HepG2 (cell line): ENCODE measurements around the gene CXCL9. TPM values are rescaled to one million over a fixed set of nuclear protein-coding genes. Genes with fewer than 3 reads are reported as not detected.
A peak's percentile ranks its signal among the peaks of the same experiment; 100 is the strongest.
"Not testable (repeated sequence)": the region's sequence is repeated elsewhere in the genome, so short reads cannot be mapped to it uniquely, and the experiment has no call there.

Experiments used
- ATAC-seq: fragments of 200-7000 bp; cut with Tn5 transposase; 3 replicates; pipeline ENCODE4 v1.9.1; 2020; ENCODE audit warnings: mild to moderate bottlenecking, moderate library complexity
- BruUV-seq: library from RNA; stranded (reverse); fragments of 400-500 nt; replicated peaks from 2 replicates; lab custom pipeline; 2021; lab: Mats Ljungman, UMichigan
- CTCF ChIA-PET: fragments of 300-600 bp; formaldehyde crosslinking; extraction: SDS; loops from one replicate; lab custom pipeline; 2021; ENCODE audit warnings: low total read pairs, inconsistent platforms, low intra/inter-chr PET ratio; lab: Yijun Ruan, JAX
- POLR2A ChIA-PET: fragments of 350-600 bp; sonication (Branson Sonifier 250); formaldehyde crosslinking; loops from one replicate; lab custom pipeline; 2020; ENCODE audit warnings: antibody characterized with exemption, inconsistent platforms; lab: Yijun Ruan, JAX
- DNase-seq: peaks from one replicate; pipeline ENCODE4 v3.0.0-alpha.2; 2015; ENCODE audit warnings: low spot score
- FAIRE-seq: peaks from 3 replicates; lab custom pipeline; 2011; peaks lifted over from hg19 to GRCh38; lab: Jason Lieb, UNC
- H2AFZ ChIP-seq: one replicate; pipeline ENCODE4 v1.6.1; 2011; ENCODE audit warnings: low read length, inconsistent platforms
- H3K27ac ChIP-seq: fragments of 300-600 bp; 3 replicates; pipeline ENCODE4 v1.8.0; 2011; ENCODE audit warnings: mixed run types, mild to moderate bottlenecking, mixed read lengths, low read length, inconsistent platforms; ENCODE audit not compliant: insufficient read depth; ENCODE audit errors: extremely low read length
- H3K27me3 ChIP-seq, 2 experiments: fragments of 200-600 bp in 1 of 2; 2 replicates in 1 of 2; 3 replicates in 1 of 2; pipeline versions ENCODE4 v1.6.0 to v1.8.0; 2011; ENCODE audit warnings: low read length in 2 of 2, mild to moderate bottlenecking in 2 of 2, moderate library complexity in 2 of 2, inconsistent platforms in 1 of 2; ENCODE audit not compliant: insufficient read depth in 2 of 2, control insufficient read depth in 1 of 2
- H3K36me3 ChIP-seq, 2 experiments: fragments of 200-600 bp in 1 of 2; replicated peaks in 1 of 2; 2 replicates in 1 of 2; 3 replicates in 1 of 2; pipeline versions ENCODE4 v1.5.1 to v1.8.0; 2011; ENCODE audit warnings: low read length in 2 of 2, inconsistent platforms in 1 of 2; ENCODE audit not compliant: insufficient read depth in 2 of 2, control insufficient read depth in 1 of 2
- H3K4me1 ChIP-seq: 2 replicates; pipeline ENCODE4 v1.5.1; 2012; ENCODE audit warnings: low read length, inconsistent platforms; ENCODE audit not compliant: insufficient read depth
- H3K4me2 ChIP-seq: 2 replicates; pipeline ENCODE4 v1.6.0; 2011; ENCODE audit warnings: low read depth, low read length, inconsistent platforms
- H3K4me3 ChIP-seq, 3 experiments: fragments of 200-600 bp in 1 of 3; sonication (generic), shearing (Covaris generic) in 1 of 3; replicated peaks in 1 of 3; 2 replicates each; pipeline ENCODE4 v1.5.1; 2011 to 2016; ENCODE audit warnings: low read length in 3 of 3, inconsistent platforms in 2 of 3, low read depth in 2 of 3, mild to moderate bottlenecking in 2 of 3, control low read depth in 1 of 3, mixed read lengths in 1 of 3; ENCODE audit not compliant: insufficient read depth in 1 of 3
- H3K79me2 ChIP-seq: one replicate; pipeline ENCODE4 v1.6.1; 2011; ENCODE audit warnings: low read length, inconsistent platforms; ENCODE audit not compliant: insufficient read depth
- H3K9ac ChIP-seq: 2 replicates; pipeline ENCODE4 v1.6.0; 2011; ENCODE audit warnings: mild to moderate bottlenecking, low read depth, low read length, inconsistent platforms; ENCODE audit not compliant: insufficient read depth
- H3K9me3 ChIP-seq: 2 replicates; pipeline ENCODE4 v1.5.1; 2012; ENCODE audit warnings: mild to moderate bottlenecking, low read length
- H4K20me1 ChIP-seq: 2 replicates; pipeline ENCODE4 v1.6.0; 2011; ENCODE audit warnings: inconsistent platforms, mild to moderate bottlenecking, low read length, moderate library complexity; ENCODE audit not compliant: insufficient read depth
- ATF7 ChIP-seq, 2 experiments: fragments of 450-650 bp in 1 of 2; sonication (generic) in 1 of 2; formaldehyde crosslinking in 1 of 2; IDR thresholded peaks; 2 replicates each; pipeline versions ENCODE4 v1.4.0 to v1.6.1; 2016 to 2020; ENCODE audit warnings: antibody characterized with exemption in 1 of 2, mild to moderate bottlenecking in 1 of 2, missing genetic modification reagents in 1 of 2
- HNRNPK ChIP-seq: fragments of 200-400 bp; formaldehyde crosslinking; IDR thresholded peaks from 2 replicates; pipeline ENCODE4 v1.6.1; 2018; ENCODE audit warnings: low read length, low read depth, moderate library complexity, mild to moderate bottlenecking; ENCODE audit not compliant: poor library complexity, severe bottlenecking
- ZNF343 ChIP-seq: sonication (generic); formaldehyde crosslinking; IDR thresholded peaks from 2 replicates; pipeline ENCODE4 v1.4.0; 2020; ENCODE audit warnings: mild to moderate bottlenecking, missing genetic modification reagents
- ZNF564 ChIP-seq: sonication (generic); formaldehyde crosslinking; IDR thresholded peaks from 2 replicates; pipeline ENCODE4 v1.8.1; 2023; ENCODE audit warnings: mild to moderate bottlenecking, missing genetic modification reagents
- WGBS: methylation state at CpG from one replicate; pipeline ENCODE4 v1.1.6; 2017; ENCODE audit warnings: low lambda C conversion rate; 5-methylcytosine and 5-hydroxymethylcytosine counted together
- in situ Hi-C: cut with HindIII; loops from 2 replicates; pipeline ENCODE4 v1.10.0; 2017; ENCODE audit warnings: low pct_unique_long_range_greater_than_20kb; ENCODE audit not compliant: extremely low pct_ligation_motif_present
- intact Hi-C: fragments of 100-400 bp; cut with micrococcal nuclease; formaldehyde crosslinking; loops from one replicate; pipeline ENCODE4 v1.10.0; 2022; ENCODE audit not compliant: unreplicated experiment
- polyA plus RNA-seq, 8 experiments: library from polyadenylated mRNA; depleted of rRNA in 3 of 8; stranded (reverse) in 7 of 8; unstranded in 1 of 8; fragments of >200 nt; fragmentation: Illumina TruSeq in 4 of 8; extraction: Trizol in 4 of 8; gene quantifications; 2 replicates each; pipeline versions ENCODE4 v1.2.1 to v1.2.3, GENCODE V29; 2011 to 2016; ENCODE audit warnings: low read depth in 4 of 8, missing spikeins in 1 of 8, mixed read lengths in 1 of 8; ENCODE audit not compliant: insufficient read depth in 1 of 8
- total RNA-seq, 5 experiments: library from RNA; depleted of rRNA; stranded (reverse); fragments of >200 nt; fragmentation: Illumina TruSeq; extraction: Trizol; gene quantifications; 2 replicates each; pipeline ENCODE4 v1.2.3, GENCODE V29; 2016; ENCODE audit warnings: low read depth in 1 of 5
- TF ChIP-seq, protein P1 (sequence below): sonication (generic); formaldehyde crosslinking; IDR thresholded peaks from 2 replicates; pipeline ENCODE4 v1.4.0; 2020; ENCODE audit warnings: missing genetic modification reagents; ENCODE audit errors: not compliant biosample characterization

Gene CXCL9
- total and polyA plus RNA-seq, 2 of the 13 experiments (the other 11 are each of a cell fraction or from before 2014, with no cell fraction given), result not detected

- TF ChIP-seq ATF7 (IDR thresholded peaks at IDR 0.05), result no peak
- no peak for TF ChIP-seq ATF7 (CRISPR knock-in tag; IDR thresholded peaks at IDR 0.05)
- TF ChIP-seq, protein P1, sequence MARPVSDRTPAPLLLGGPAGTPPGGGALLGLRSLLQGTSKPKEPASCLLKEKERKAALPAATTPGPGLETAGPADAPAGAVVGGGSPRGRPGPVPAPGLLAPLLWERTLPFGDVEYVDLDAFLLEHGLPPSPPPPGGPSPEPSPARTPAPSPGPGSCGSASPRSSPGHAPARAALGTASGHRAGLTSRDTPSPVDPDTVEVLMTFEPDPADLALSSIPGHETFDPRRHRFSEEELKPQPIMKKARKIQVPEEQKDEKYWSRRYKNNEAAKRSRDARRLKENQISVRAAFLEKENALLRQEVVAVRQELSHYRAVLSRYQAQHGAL (CRISPR knock-in tag), result no peak
- TF ChIP-seq, all 625 proteins: peak for 2
Observed at GRCh38 chr4:75968084-75968483, 39.2 kb downstream of the CXCL9 start (continued).

DNA sequence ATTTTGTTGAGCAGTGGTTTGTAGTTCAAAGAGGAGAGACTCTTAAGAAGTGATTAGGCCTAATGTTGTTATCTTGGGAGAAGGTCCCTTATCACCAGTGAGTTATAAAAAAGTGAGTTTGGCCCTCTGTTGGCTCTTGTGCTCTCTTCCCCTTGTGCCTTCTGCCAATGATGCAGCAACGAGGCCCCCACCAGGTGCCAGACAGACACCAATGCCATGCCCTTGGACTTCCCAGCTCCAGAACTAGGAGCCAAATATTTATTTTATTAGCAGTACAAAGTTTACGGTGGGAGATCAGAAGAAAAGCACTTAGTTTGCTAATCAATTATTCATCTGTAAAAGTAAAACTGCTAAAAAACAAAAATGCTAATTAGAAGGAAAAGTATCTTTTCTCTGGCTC lies 43.8 kb downstream of the CXCL9 start:
- no peaks in the 10 kb centered on the region for H3K9me3 ChIP-seq
- H3K27me3 ChIP-seq, result no peaks in the 10 kb centered on the region
- TF ChIP-seq ZNF564 (CRISPR knock-in tag) (peak; percentile 93), HNRNPK (no peak), ZNF343 (CRISPR knock-in tag) (no peak)
- H3K27ac ChIP-seq, result no peak overlapping the region
- H3K4me1 ChIP-seq, result no peaks in the 10 kb centered on the region
- H3K4me3 ChIP-seq, result no peak overlapping the region
- ChIA-PET POLR2A (no interaction called here), CTCF (no interaction called here)
- 89% methylated on average over 1 of the region's 2 CpGs for WGBS
- no TSS peak for BruUV-seq
- DNase-seq (no peak), ATAC-seq (no peak), FAIRE-seq (no peak)
- no peaks in the 10 kb centered on the region for H3K79me2 ChIP-seq
- intact Hi-C loops, result no loop called here
- no peak overlapping the region for H3K9ac ChIP-seq
- no peak overlapping the region for H3K4me2 ChIP-seq
- in situ Hi-C loops, result no loop called here
- H4K20me1 ChIP-seq, result no peaks in the 10 kb centered on the region
- no peak overlapping the region for H2AFZ ChIP-seq
- peaks cover 17 to 74% of the 10 kb centered on the region in 2 experiments for H3K36me3 ChIP-seq

- in situ Hi-C loops, H3K27ac ChIP-seq, H3K4me1 ChIP-seq, H2AFZ ChIP-seq, intact Hi-C loops, H3K27me3 ChIP-seq, CTCF ChIA-PET, H3K4me2 ChIP-seq, H3K9ac ChIP-seq, FAIRE-seq, H4K20me1 ChIP-seq, H3K4me3 ChIP-seq, POLR2A ChIA-PET, DNase-seq, ATAC-seq, H3K9me3 ChIP-seq, H3K79me2 ChIP-seq: not testable (repeated sequence)
- BruUV-seq, result TSS peak; percentile 37
- WGBS, result 92% methylated on average over 4 of the region's 4 CpGs
- peaks cover 19 to 75% of the 10 kb centered on the region in 2 experiments for H3K36me3 ChIP-seq
Observed at GRCh38 chr4:75962072-75962471, 45.2 kb downstream of the CXCL9 start.

GRCh38 chr4:75958546-75958945 lies 48.8 kb downstream of the CXCL9 start:
- BruUV-seq, H3K4me2 ChIP-seq, H3K27ac ChIP-seq, H3K4me1 ChIP-seq, CTCF ChIA-PET, in situ Hi-C loops, H4K20me1 ChIP-seq, ATAC-seq, intact Hi-C loops, H3K9ac ChIP-seq, POLR2A ChIA-PET, FAIRE-seq, H3K4me3 ChIP-seq, H3K9me3 ChIP-seq, H3K27me3 ChIP-seq, H2AFZ ChIP-seq, H3K79me2 ChIP-seq, DNase-seq: not testable (repeated sequence)
- H3K36me3 ChIP-seq, result peaks cover 28 to 67% of the 10 kb centered on the region in 2 experiments; a peak in 4 of 5 replicates
- 98% methylated on average over 7 of the region's 7 CpGs for WGBS
